CD4-positive, CD25-positive, alpha-beta regulatory T cell (primary cell): ENCODE results near the gene TMEM235. TPM values are rescaled to one million over a fixed set of nuclear protein-coding genes. Genes with fewer than 3 reads are reported as not detected.
A peak's percentile ranks its signal among the peaks of the same experiment; 100 is the strongest.

Experiments
- ATAC-seq, 2 donors: fragments of 150-1000 bp; cut with Tn5 transposase; one replicate each; pipeline ENCODE4 v1.10.0; 2021; ENCODE audit warnings: low read depth in 2 of 2, moderate number of reproducible peaks in 2 of 2, moderate library complexity in 1 of 2
- DNase-seq, 3 donors: peaks; one replicate each; pipeline versions ENCODE4 v3.0.0 to v3.0.0-alpha.2; 2012 to 2022; ENCODE audit warnings: mixed read lengths in 1 of 3
- H3K27ac ChIP-seq: one replicate; pipeline ENCODE4 v1.7.0; 2013; ENCODE audit warnings: mild to moderate bottlenecking, low read length; ENCODE audit not compliant: insufficient read depth, poor library complexity, severe bottlenecking
- H3K27me3 ChIP-seq: one replicate; pipeline ENCODE4 v1.7.0; 2013; ENCODE audit warnings: low read length; ENCODE audit not compliant: control insufficient read depth, insufficient read depth
- H3K36me3 ChIP-seq: one replicate; pipeline ENCODE4 v1.7.0; 2013; ENCODE audit warnings: mild to moderate bottlenecking, low read length, moderate library complexity; ENCODE audit not compliant: control insufficient read depth, insufficient read depth
- H3K4me1 ChIP-seq: 2 replicates; pipeline ENCODE4 v1.7.0; 2013; ENCODE audit warnings: mild to moderate bottlenecking, low read length; ENCODE audit not compliant: insufficient read depth, control insufficient read depth, poor library complexity, severe bottlenecking
- H3K4me3 ChIP-seq: one replicate; pipeline ENCODE4 v1.7.0; 2013; ENCODE audit warnings: low read depth, mild to moderate bottlenecking, low read length, moderate library complexity
- H3K9me3 ChIP-seq, 2 experiments: 1 replicate in 1 of 2; 2 replicates in 1 of 2; pipeline ENCODE4 v1.7.0; 2013; ENCODE audit warnings: low read length in 2 of 2, mild to moderate bottlenecking in 1 of 2, moderate library complexity in 1 of 2; ENCODE audit not compliant: control insufficient read depth in 2 of 2
- H3K27ac Mint-ChIP-seq, 3 donors: one replicate each; pipeline ENCODE4 v1.8.0; 2020 to 2022; ENCODE audit warnings: mild to moderate bottlenecking in 3 of 3, mixed read lengths in 3 of 3, moderate library complexity in 2 of 3
- H3K27me3 Mint-ChIP-seq: one replicate; pipeline ENCODE4 v1.8.0; 2022; ENCODE audit warnings: mild to moderate bottlenecking, mixed read lengths
- H3K36me3 Mint-ChIP-seq: one replicate; pipeline ENCODE4 v1.8.0; 2020; ENCODE audit warnings: mixed read lengths
- H3K4me1 Mint-ChIP-seq, 4 donors: one replicate each; pipeline ENCODE4 v1.8.0; 2020 to 2022; ENCODE audit warnings: mixed read lengths in 4 of 4, mild to moderate bottlenecking in 1 of 4
- H3K4me3 Mint-ChIP-seq, 4 donors: one replicate each; pipeline ENCODE4 v1.8.0; 2020 to 2022; ENCODE audit warnings: mild to moderate bottlenecking in 4 of 4, mixed read lengths in 4 of 4, moderate library complexity in 3 of 4
- H3K9me3 Mint-ChIP-seq, 7 donors: one replicate each; pipeline ENCODE4 v1.8.0; 2020 to 2022; ENCODE audit warnings: mixed read lengths in 7 of 7, mild to moderate bottlenecking in 3 of 7, moderate library complexity in 2 of 7
- polyA plus RNA-seq, 4 donors: library from polyadenylated mRNA; unstranded; fragments of 300-500 nt; fragmentation: Illumina TruSeq; gene quantifications; one replicate each; pipeline ENCODE4 v1.2.3, GENCODE V29; 2021
- total RNA-seq: library from RNA; stranded (reverse); gene quantifications from one replicate; pipeline ENCODE4 v1.2.3, GENCODE V29; 2022

The TMEM235 gene
- total and polyA plus RNA-seq, 5 donors from 2014 or later, result not detected

- Histone ChIP-seq H3K9me3 (no peaks in the 10 kb centered on the region), H3K4me1 (no peaks in the 10 kb centered on the region), H3K4me3 (no peak overlapping the region), H3K36me3 (no peaks in the 10 kb centered on the region), H3K27ac (no peak overlapping the region), H3K27me3 (no peaks in the 10 kb centered on the region)
- H3K27me3 Mint-ChIP-seq, result peaks cover 5% of the 10 kb centered on the region
- H3K4me1 Mint-ChIP-seq, result peaks cover 0 to under 1% (median 0%) of the 10 kb centered on the region in 4 donors
- no peak overlapping the region for H3K4me3 Mint-ChIP-seq
- H3K36me3 Mint-ChIP-seq, result no peaks in the 10 kb centered on the region
- H3K27ac Mint-ChIP-seq, result no peak overlapping the region
- peak; percentile 44 to 45 for ATAC-seq
- DNase-seq, result no peak
- H3K9me3 Mint-ChIP-seq, result peaks cover 0 to 3% (median 0%) of the 10 kb centered on the region in 7 donors
Measured at GRCh38 chr17:78242024-78242742, 10.8 kb downstream of the TMEM235 start.

GRCh38 chr17:78247304-78247703 is 15.9 kb downstream of the TMEM235 start:
- Mint-ChIP-seq H3K4me3 (peak overlapping the region in 1 of 4 donors; percentile 41), H3K27ac (no peak overlapping the region), H3K4me1 (peaks cover 0 to 27% (median 12%) of the 10 kb centered on the region in 4 donors), H3K27me3 (peaks cover 5% of the 10 kb centered on the region), H3K9me3 (peaks cover 0 to 3% (median 0%) of the 10 kb centered on the region in 7 donors), H3K36me3 (no peaks in the 10 kb centered on the region)
- ATAC-seq, result no peak
- Histone ChIP-seq H3K36me3 (no peaks in the 10 kb centered on the region), H3K27me3 (no peaks in the 10 kb centered on the region), H3K27ac (no peak overlapping the region), H3K4me1 (peaks cover 21% of the 10 kb centered on the region), H3K4me3 (no peak overlapping the region), H3K9me3 (no peaks in the 10 kb centered on the region)
- DNase-seq, result no peak

DNA sequence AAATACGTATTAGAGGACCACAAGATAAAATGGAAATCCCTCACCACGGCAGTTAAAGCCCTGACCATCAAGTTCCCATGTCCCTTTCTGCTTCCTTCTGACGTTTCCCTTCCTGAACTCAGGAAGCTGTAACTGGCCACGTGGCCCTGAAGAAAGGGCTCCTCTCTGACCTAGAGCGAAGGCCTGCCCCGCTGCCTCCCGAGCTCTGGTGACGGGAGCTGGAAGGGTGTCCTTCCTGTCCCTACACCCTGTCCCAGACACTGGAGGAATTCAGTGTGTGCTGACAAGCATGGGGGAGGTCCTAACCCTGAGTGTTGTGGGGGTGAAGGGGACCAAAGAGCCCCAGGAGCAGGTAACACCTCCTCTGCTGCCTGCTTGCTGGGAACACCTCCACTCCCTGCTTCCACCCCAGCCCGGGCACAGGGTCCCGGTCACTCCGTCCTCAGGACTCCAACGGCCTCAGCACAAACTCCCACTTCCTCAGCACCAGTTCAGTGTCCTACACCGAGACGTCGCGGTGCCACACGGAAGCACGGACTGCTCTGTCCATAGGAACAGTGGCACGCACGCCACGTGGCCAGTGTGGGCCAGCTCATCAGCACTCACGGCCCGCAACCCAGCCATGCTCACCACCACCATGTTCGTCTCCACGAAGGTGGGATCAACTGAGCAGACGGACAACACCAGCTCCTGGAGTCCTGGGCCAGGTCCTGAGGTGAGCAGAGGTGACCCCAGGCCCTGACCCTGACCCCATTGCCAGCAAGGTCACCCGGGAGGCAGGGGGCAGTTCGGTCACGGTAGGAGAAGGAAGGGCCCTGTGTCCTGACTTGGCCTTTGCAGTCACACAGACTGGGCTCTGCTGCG is 16.9 kb downstream of the TMEM235 start:
- no peak overlapping the region for H3K27ac Mint-ChIP-seq
- H3K27me3 ChIP-seq, result no peaks in the 10 kb centered on the region
- peaks cover 31% of the 10 kb centered on the region for H3K4me1 ChIP-seq
- no peak for ATAC-seq
- no peaks in the 10 kb centered on the region for H3K9me3 ChIP-seq
- H3K4me3 Mint-ChIP-seq, result no peak overlapping the region
- no peaks in the 10 kb centered on the region for H3K36me3 ChIP-seq
- H3K4me1 Mint-ChIP-seq, result peaks cover 0 to 37% (median 21%) of the 10 kb centered on the region in 4 donors
- no peak overlapping the region for H3K4me3 ChIP-seq
- H3K27me3 Mint-ChIP-seq, result peaks cover 8% of the 10 kb centered on the region
- H3K36me3 Mint-ChIP-seq, result no peaks in the 10 kb centered on the region
- no peak overlapping the region for H3K27ac ChIP-seq
- DNase-seq, result no peak
- peaks cover 0 to 3% (median 0%) of the 10 kb centered on the region in 7 donors for H3K9me3 Mint-ChIP-seq

GRCh38 chr17:78249074-78249817 is 17.8 kb downstream of the TMEM235 start:
- Histone ChIP-seq H3K4me3 (no peak overlapping the region), H3K36me3 (no peaks in the 10 kb centered on the region), H3K27ac (no peak overlapping the region), H3K27me3 (no peaks in the 10 kb centered on the region), H3K9me3 (no peaks in the 10 kb centered on the region), H3K4me1 (peaks cover 41% of the 10 kb centered on the region)
- Mint-ChIP-seq H3K36me3 (no peaks in the 10 kb centered on the region), H3K4me3 (peak overlapping the region in 1 of 4 donors; percentile 32), H3K27me3 (peaks cover 10% of the 10 kb centered on the region), H3K27ac (peak overlapping the region in 1 of 3 donors; percentile 49), H3K9me3 (peaks cover 0 to 3% (median 0%) of the 10 kb centered on the region in 7 donors), H3K4me1 (peaks cover 0 to 42% (median 22%) of the 10 kb centered on the region in 4 donors)
- DNase-seq (no peak), ATAC-seq (no peak)

- H3K27me3 Mint-ChIP-seq, result peaks cover 9% of the 10 kb centered on the region
- no peaks in the 10 kb centered on the region for H3K36me3 Mint-ChIP-seq
- Histone ChIP-seq H3K36me3 (no peaks in the 10 kb centered on the region), H3K4me1 (peaks cover 41% of the 10 kb centered on the region), H3K27me3 (no peaks in the 10 kb centered on the region), H3K27ac (no peak overlapping the region), H3K4me3 (no peak overlapping the region), H3K9me3 (no peaks in the 10 kb centered on the region)
- H3K4me3 Mint-ChIP-seq, result no peak overlapping the region
- peak overlapping the region in 2 of 3 donors; percentile 49 to 87 for H3K27ac Mint-ChIP-seq
- DNase-seq (no peak), ATAC-seq (no peak)
- H3K4me1 Mint-ChIP-seq, result peaks cover 0 to 50% (median 24%) of the 10 kb centered on the region in 4 donors
- H3K9me3 Mint-ChIP-seq, result peaks cover 0 to 3% (median 0%) of the 10 kb centered on the region in 7 donors
Measured at GRCh38 chr17:78249818-78250806, 18.7 kb downstream of the TMEM235 start.

- H3K4me1 ChIP-seq, result peaks cover 41% of the 10 kb centered on the region
- no peaks in the 10 kb centered on the region for H3K27me3 ChIP-seq
- peak overlapping the region; percentile 86 to 94 (median 92) for H3K4me3 Mint-ChIP-seq
- H3K36me3 Mint-ChIP-seq, result no peaks in the 10 kb centered on the region
- peaks cover 0 to 60% (median 26%) of the 10 kb centered on the region in 4 donors for H3K4me1 Mint-ChIP-seq
- H3K27ac ChIP-seq, result peak overlapping the region; percentile 77
- H3K4me3 ChIP-seq, result peak overlapping the region; percentile 43
- ATAC-seq (peak; percentile 50 to 52), DNase-seq (peak; percentile 76 to 89 (median 82))
- peaks cover 5% of the 10 kb centered on the region for H3K27me3 Mint-ChIP-seq
- peaks cover 0 to 3% (median 0%) of the 10 kb centered on the region in 7 donors for H3K9me3 Mint-ChIP-seq
- peak overlapping the region; percentile 96 to 97 (median 97) for H3K27ac Mint-ChIP-seq
- H3K36me3 ChIP-seq, result no peaks in the 10 kb centered on the region
- H3K9me3 ChIP-seq, result no peaks in the 10 kb centered on the region
Measured at GRCh38 chr17:78250891-78251772, 19.7 kb downstream of the TMEM235 start.
